Stomach smooth muscle (tissue), 2 donors: ENCODE data around the gene GPR108.

Source experiments
- H3K27ac ChIP-seq: one replicate; pipeline ENCODE4 v1.7.0; 2013; ENCODE audit warnings: mild to moderate bottlenecking, low read length, inconsistent platforms
- H3K27me3 ChIP-seq, 2 donors: one replicate each; pipeline ENCODE4 v1.7.0; 2013; ENCODE audit warnings: low read length in 2 of 2; ENCODE audit not compliant: insufficient read depth in 2 of 2, control insufficient read depth in 1 of 2
- H3K36me3 ChIP-seq, 2 donors: one replicate each; pipeline ENCODE4 v1.7.0; 2013; ENCODE audit warnings: low read length in 2 of 2; ENCODE audit not compliant: control insufficient read depth in 2 of 2, insufficient read depth in 2 of 2
- H3K4me1 ChIP-seq: one replicate; pipeline ENCODE4 v1.7.0; 2013; ENCODE audit warnings: low read length; ENCODE audit not compliant: control insufficient read depth, insufficient read depth
- H3K4me3 ChIP-seq, 2 donors: one replicate each; pipeline ENCODE4 v1.7.0; 2013; ENCODE audit warnings: low read length in 2 of 2
- H3K9ac ChIP-seq, 2 donors: one replicate each; pipeline ENCODE4 v1.7.0; 2013; ENCODE audit warnings: low read length in 2 of 2, mild to moderate bottlenecking in 1 of 2
- H3K9me3 ChIP-seq, 2 donors: one replicate each; pipeline ENCODE4 v1.7.0; 2013; ENCODE audit warnings: low read length in 2 of 2; ENCODE audit not compliant: control insufficient read depth in 2 of 2
- donor health status: healthy.
- donor health status: Pancreatic carcinoma.

Gene GPR108

GRCh38 chr19:6736169-6736916, 1.0 kb downstream of the GPR108 start:
- peaks cover 38% of the 10 kb centered on the region for H3K4me1 ChIP-seq
- peak overlapping the region; percentile 93 for H3K27ac ChIP-seq
- peak overlapping the region; percentile 86 to 87 for H3K9ac ChIP-seq
- no peaks in the 10 kb centered on the region for H3K27me3 ChIP-seq
- H3K36me3 ChIP-seq = peaks cover 11% of the 10 kb centered on the region in 2 donors
- peak overlapping the region; percentile 85 to 90 for H3K4me3 ChIP-seq
- H3K9me3 ChIP-seq = no peaks in the 10 kb centered on the region

- Histone ChIP-seq H3K4me1 (peaks cover 34% of the 10 kb centered on the region), H3K4me3 (peak overlapping the region; percentile 31 to 85), H3K36me3 (peaks cover 11 to 14% of the 10 kb centered on the region in 2 donors), H3K9ac (peak overlapping the region; percentile 86 to 87), H3K27ac (peak overlapping the region; percentile 93), H3K27me3 (no peaks in the 10 kb centered on the region), H3K9me3 (no peaks in the 10 kb centered on the region)
Observed at GRCh38 chr19:6735181-6735911, 2.0 kb downstream of the GPR108 start.

- H3K4me1 ChIP-seq = peaks cover 28% of the 10 kb centered on the region
- H3K4me3 ChIP-seq = no peak overlapping the region
- no peaks in the 10 kb centered on the region for H3K27me3 ChIP-seq
- H3K9ac ChIP-seq = no peak overlapping the region
- H3K27ac ChIP-seq = no peak overlapping the region
- no peaks in the 10 kb centered on the region for H3K9me3 ChIP-seq
- peaks cover 11 to 14% of the 10 kb centered on the region in 2 donors for H3K36me3 ChIP-seq
Observed at GRCh38 chr19:6734096-6734696, 3.2 kb downstream of the GPR108 start.

- Histone ChIP-seq H3K36me3 (peaks cover 11 to 14% of the 10 kb centered on the region in 2 donors), H3K27ac (no peak overlapping the region), H3K27me3 (no peaks in the 10 kb centered on the region), H3K9me3 (no peaks in the 10 kb centered on the region), H3K4me3 (no peak overlapping the region), H3K9ac (no peak overlapping the region), H3K4me1 (peaks cover 21% of the 10 kb centered on the region)
Observed at GRCh38 chr19:6733338-6734095, 3.9 kb downstream of the GPR108 start.

- H3K27ac ChIP-seq = no peak overlapping the region
- no peak overlapping the region for H3K9ac ChIP-seq
- peaks cover 11 to 14% of the 10 kb centered on the region in 2 donors for H3K36me3 ChIP-seq
- peaks cover 14% of the 10 kb centered on the region for H3K4me1 ChIP-seq
- no peaks in the 10 kb centered on the region for H3K9me3 ChIP-seq
- no peaks in the 10 kb centered on the region for H3K27me3 ChIP-seq
- H3K4me3 ChIP-seq = no peak overlapping the region
Observed at GRCh38 chr19:6732803-6733337, 4.5 kb downstream of the GPR108 start.

- Histone ChIP-seq H3K4me3 (no peak overlapping the region), H3K36me3 (peaks cover 11 to 14% of the 10 kb centered on the region in 2 donors), H3K27me3 (peaks cover 0 to 4% of the 10 kb centered on the region in 2 donors), H3K9ac (no peak overlapping the region), H3K4me1 (peaks cover 13% of the 10 kb centered on the region), H3K27ac (no peak overlapping the region), H3K9me3 (no peaks in the 10 kb centered on the region)
Observed at GRCh38 chr19:6731822-6732221, 5.6 kb downstream of the GPR108 start.

GRCh38 chr19:6730941-6731670, 6.3 kb downstream of the GPR108 start:
- no peaks in the 10 kb centered on the region for H3K9me3 ChIP-seq
- H3K4me1 ChIP-seq = peaks cover 8% of the 10 kb centered on the region
- H3K27me3 ChIP-seq = peaks cover 0 to 4% of the 10 kb centered on the region in 2 donors
- no peak overlapping the region for H3K9ac ChIP-seq
- H3K27ac ChIP-seq = no peak overlapping the region
- H3K36me3 ChIP-seq = peaks cover 11 to 14% of the 10 kb centered on the region in 2 donors
- H3K4me3 ChIP-seq = no peak overlapping the region

- peaks cover 11 to 14% of the 10 kb centered on the region in 2 donors for H3K36me3 ChIP-seq
- no peak overlapping the region for H3K27ac ChIP-seq
- no peak overlapping the region for H3K9ac ChIP-seq
- H3K4me3 ChIP-seq = no peak overlapping the region
- peaks cover under 1% of the 10 kb centered on the region for H3K4me1 ChIP-seq
- no peaks in the 10 kb centered on the region for H3K9me3 ChIP-seq
- H3K27me3 ChIP-seq = peaks cover 0 to 4% of the 10 kb centered on the region in 2 donors
Observed at GRCh38 chr19:6730153-6730804, 7.1 kb downstream of the GPR108 start.

- Histone ChIP-seq H3K9ac (no peak overlapping the region), H3K27ac (no peak overlapping the region), H3K27me3 (peaks cover 0 to 4% of the 10 kb centered on the region in 2 donors), H3K4me1 (peaks cover 3% of the 10 kb centered on the region), H3K9me3 (no peaks in the 10 kb centered on the region), H3K36me3 (peaks cover 11 to 14% of the 10 kb centered on the region in 2 donors), H3K4me3 (no peak overlapping the region)
Observed at GRCh38 chr19:6729573-6730152, 7.7 kb downstream of the GPR108 start.
